OCI-LY3 (cell line): ENCODE results near the gene PRSS23.

Experiments
- CTCF ChIP-seq: fragments of 200-600, 300-600 bp; sonication (generic); IDR thresholded peaks from 2 replicates; pipeline ENCODE4 v1.5.1; 2014; ENCODE audit warnings: antibody characterized with exemption, low read length, low read depth
- EZH2phosphoT487 ChIP-seq: fragments of 200-600 bp; shearing (Covaris generic); IDR thresholded peaks from 2 replicates; pipeline ENCODE4 v1.6.1; 2018; ENCODE audit warnings: antibody characterized with exemption, mixed run types, low read depth

GRCh38 chr11:86783661-86784060 lies 16.7 kb upstream of the PRSS23 start:
- TF ChIP-seq CTCF, result no peak
- TF ChIP-seq EZH2phosphoT487, result no peak
